HepG2 (cell line): ENCODE data around the gene NOS1AP. TPM values are rescaled to one million over a fixed set of nuclear protein-coding genes. Genes with fewer than 3 reads are reported as not detected.

ENCODE experiments used
- ATF7-NPFF ChIP-seq: sonication (generic); formaldehyde crosslinking; IDR thresholded peaks from 2 replicates; pipeline ENCODE4 v1.8.1; 2023; ENCODE audit warnings: mild to moderate bottlenecking, low read depth, missing genetic modification reagents, moderate library complexity
- CREM ChIP-seq, 2 experiments: sonication (generic) in 1 of 2; formaldehyde crosslinking in 1 of 2; IDR thresholded peaks; 2 replicates each; pipeline versions ENCODE4 v1.4.0 to v1.6.1; 2016 to 2020; ENCODE audit warnings: antibody characterized with exemption in 1 of 2, mild to moderate bottlenecking in 1 of 2, missing genetic modification reagents in 1 of 2
- GLI4 ChIP-seq: sonication (generic); formaldehyde crosslinking; IDR thresholded peaks from 2 replicates; pipeline ENCODE4 v1.5.1; 2020; ENCODE audit warnings: missing genetic modification reagents, mild to moderate bottlenecking, moderate library complexity, borderline replicate concordance
- HNRNPH1 ChIP-seq: fragments of 200-400 bp; formaldehyde crosslinking; optimal IDR thresholded peaks from 2 replicates; pipeline ENCODE3; 2017; ENCODE audit warnings: mild to moderate bottlenecking, low read depth, low read length
- NFKB2 ChIP-seq: sonication (generic); formaldehyde crosslinking; IDR thresholded peaks from 2 replicates; pipeline ENCODE4 v1.4.0; 2020; ENCODE audit warnings: missing genetic modification reagents, borderline replicate concordance
- POGZ ChIP-seq: sonication (generic); formaldehyde crosslinking; IDR thresholded peaks from 2 replicates; pipeline ENCODE4 v1.4.0; 2020; ENCODE audit warnings: mild to moderate bottlenecking, missing genetic modification reagents
- POLR2A ChIP-seq, 2 experiments: IDR thresholded peaks; 2 replicates each; pipeline ENCODE4 v1.6.1; 2011; ENCODE audit warnings: low read depth in 2 of 2, low read length in 2 of 2, mild to moderate bottlenecking in 1 of 2, moderate library complexity in 1 of 2; ENCODE audit not compliant: insufficient read depth in 1 of 2
- POLR2G ChIP-seq: fragments of 200-400 bp; formaldehyde crosslinking; IDR thresholded peaks from 2 replicates; pipeline ENCODE4 v1.6.1; 2018; ENCODE audit warnings: mild to moderate bottlenecking, low read depth, low read length, moderate library complexity
- TBL1XR1 ChIP-seq: fragments of 150-350 bp; IDR thresholded peaks from 2 replicates; pipeline ENCODE4 v1.6.1; 2014; ENCODE audit warnings: borderline replicate concordance, low read length; ENCODE audit not compliant: partially characterized antibody
- TCF12 ChIP-seq, 2 experiments: fragments of 450-650 bp in 1 of 2; sonication (generic) in 1 of 2; formaldehyde crosslinking in 1 of 2; IDR thresholded peaks; 2 replicates each; pipeline versions ENCODE4 v1.6.1 to v1.8.0; 2017 to 2022; ENCODE audit warnings: antibody characterized with exemption in 1 of 2, mild to moderate bottlenecking in 1 of 2, missing genetic modification reagents in 1 of 2, moderate library complexity in 1 of 2
- ZNF180 ChIP-seq: sonication (generic); formaldehyde crosslinking; IDR thresholded peaks from 2 replicates; pipeline ENCODE4 v1.4.0; 2020; ENCODE audit warnings: low read depth, missing genetic modification reagents, borderline replicate concordance
- ZNF24 ChIP-seq: fragments of 450-650 bp; IDR thresholded peaks from 2 replicates; pipeline ENCODE4 v1.6.1; 2017; ENCODE audit warnings: antibody characterized with exemption, mild to moderate bottlenecking
- ZNF264 ChIP-seq: sonication (generic); formaldehyde crosslinking; IDR thresholded peaks from 2 replicates; pipeline ENCODE4 v1.4.0; 2020; ENCODE audit warnings: missing genetic modification reagents
- ZNF292 ChIP-seq: sonication (generic); formaldehyde crosslinking; IDR thresholded peaks from 2 replicates; pipeline ENCODE4 v1.8.1; 2022; ENCODE audit warnings: mild to moderate bottlenecking, low read depth, missing genetic modification reagents, borderline replicate concordance
- ZNF354B ChIP-seq: sonication (generic); formaldehyde crosslinking; IDR thresholded peaks from 2 replicates; pipeline ENCODE4 v1.8.0; 2022; ENCODE audit warnings: mild to moderate bottlenecking, missing genetic modification reagents
- ZNF512B ChIP-seq: sonication (generic); formaldehyde crosslinking; IDR thresholded peaks from 2 replicates; pipeline ENCODE4 v1.5.1; 2020; ENCODE audit warnings: missing genetic modification reagents, mild to moderate bottlenecking, borderline replicate concordance
- ZNF572 ChIP-seq: sonication (generic); formaldehyde crosslinking; IDR thresholded peaks from 2 replicates; pipeline ENCODE4 v1.5.1; 2020; ENCODE audit warnings: mild to moderate bottlenecking, missing genetic modification reagents
- ZNF691 ChIP-seq: sonication (generic); formaldehyde crosslinking; IDR thresholded peaks from 2 replicates; pipeline ENCODE4 v1.4.0; 2020; ENCODE audit warnings: missing genetic modification reagents, low read depth, mild to moderate bottlenecking, borderline replicate concordance
- polyA plus RNA-seq, 8 experiments: library from polyadenylated mRNA; depleted of rRNA in 3 of 8; stranded (reverse) in 7 of 8; unstranded in 1 of 8; fragments of >200 nt; fragmentation: Illumina TruSeq in 4 of 8; extraction: Trizol in 4 of 8; gene quantifications; 2 replicates each; pipeline versions ENCODE4 v1.2.1 to v1.2.3, GENCODE V29; 2011 to 2016; ENCODE audit warnings: low read depth in 4 of 8, missing spikeins in 1 of 8, mixed read lengths in 1 of 8; ENCODE audit not compliant: insufficient read depth in 1 of 8
- total RNA-seq, 5 experiments: library from RNA; depleted of rRNA; stranded (reverse); fragments of >200 nt; fragmentation: Illumina TruSeq; extraction: Trizol; gene quantifications; 2 replicates each; pipeline ENCODE4 v1.2.3, GENCODE V29; 2016; ENCODE audit warnings: low read depth in 1 of 5

NOS1AP gene
- total and polyA plus RNA-seq, 2 of the 13 experiments (the other 11 are each of a cell fraction or from before 2014, with no cell fraction given) = 2.0 to 3.3 TPM

GRCh38 chr1:162144853-162145252, 75.4 kb downstream of the NOS1AP start (continued):
- peak; percentile 24; the same call in 1 of the 2 replicates for TF ChIP-seq CREM (IDR thresholded peaks at IDR 0.05)
- no peak for TF ChIP-seq CREM (CRISPR knock-in tag; IDR thresholded peaks at IDR 0.05)
- 0 out of 4 replicates have a peak, but pooled peaks of 1 of the 2 experiments have one; percentile 36 for TF ChIP-seq POLR2A (IDR thresholded peaks at IDR 0.05; ENCODE audit: insufficient read depth in 1 of 2, low read depth in 2 of 2, low read length in 2 of 2)
- TF ChIP-seq ZNF24 = no peak
- TF ChIP-seq ZNF572 (CRISPR knock-in tag) = no peak
- TF ChIP-seq NFKB2 (CRISPR knock-in tag) = no peak
- peak; percentile 17; the same call in 1 of the 2 replicates for TF ChIP-seq ZNF292
- no peak for TF ChIP-seq HNRNPH1
- TF ChIP-seq ZNF691 (CRISPR knock-in tag) = no peak
- no peak for TF ChIP-seq GLI4 (CRISPR knock-in tag)
- no peak for TF ChIP-seq POLR2G
- peak; percentile 49; the same call in 1 of the 2 replicates for TF ChIP-seq POGZ (CRISPR knock-in tag)
- no peak for TF ChIP-seq ZNF264 (CRISPR knock-in tag)
- TF ChIP-seq ZNF354B (CRISPR knock-in tag) = no peak
- TF ChIP-seq ZNF512B (CRISPR knock-in tag) = no peak
- no peak for TF ChIP-seq TCF12 (IDR thresholded peaks at IDR 0.05)
- no peak for TF ChIP-seq TCF12 (CRISPR knock-in tag; IDR thresholded peaks at IDR 0.05)
- TF ChIP-seq TBL1XR1 = no peak
- no peak for TF ChIP-seq ATF7-NPFF
- TF ChIP-seq ZNF180 (CRISPR knock-in tag) = no peak
